ENCODE results near the gene NDUFAF8. TPM values are rescaled to one million over a fixed set of nuclear protein-coding genes. Genes with fewer than 3 reads are reported as not detected.

The NDUFAF8 gene
- polyA plus RNA-seq, 1 donor from 2014 or later = 76.4 TPM

GRCh38 chr17:81195941-81196495, 43.1 kb upstream of the NDUFAF8 start:
- no peaks in the 10 kb centered on the region for H4K20me1 ChIP-seq (ENCODE audit: insufficient read depth)
- H3K4me3 ChIP-seq (ENCODE audit: low read length) = no peak overlapping the region
- H3K36me3 ChIP-seq (ENCODE audit: insufficient read depth, low read length) = no peaks in the 10 kb centered on the region
- TF ChIP-seq EZH2 (IDR thresholded peaks at IDR 0.05; ENCODE audit: borderline replicate concordance, insufficient read depth, low read length, poor library complexity, severe bottlenecking) = no peak
- no peak for TF ChIP-seq RAD21 (conservative IDR thresholded peaks at IDR 0.05)
- no peak for TF ChIP-seq SMC3 (conservative IDR thresholded peaks at IDR 0.05; ENCODE audit: poor library complexity)
- TF ChIP-seq EP300 (conservative IDR thresholded peaks at IDR 0.05; ENCODE audit: poor library complexity, severe bottlenecking) = no peak
- no peak for TF ChIP-seq POLR2AphosphoS5 (IDR thresholded peaks at IDR 0.05)
- no peak for TF ChIP-seq MXI1 (conservative IDR thresholded peaks at IDR 0.05; ENCODE audit: poor library complexity, severe bottlenecking)
- no peak for TF ChIP-seq REST (IDR thresholded peaks at IDR 0.05; ENCODE audit: borderline replicate concordance)
- no peak for TF ChIP-seq TAF1 (IDR thresholded peaks at IDR 0.05; ENCODE audit: low read depth)
- TF ChIP-seq CTCF (IDR thresholded peaks at IDR 0.05; ENCODE audit: poor library complexity, severe bottlenecking) = no peak
- no peak overlapping the region for H3K4me2 ChIP-seq (ENCODE audit: low read length)
- no peaks in the 10 kb centered on the region for H3K79me2 ChIP-seq (replicated peaks; ENCODE audit: insufficient read depth, low read length)
- H3K27ac ChIP-seq (ENCODE audit: low read length) = no peak overlapping the region
- H2AFZ ChIP-seq (ENCODE audit: low read depth, low read length) = no peak overlapping the region
- no peak overlapping the region for H3K9ac ChIP-seq (ENCODE audit: low read length)
- H3K27me3 ChIP-seq (ENCODE audit: insufficient read depth, low read depth, low read length) = no peaks in the 10 kb centered on the region
- H3K9me3 ChIP-seq (ENCODE audit: low read length) = no peaks in the 10 kb centered on the region
- no peaks in the 10 kb centered on the region for H3K9me2 ChIP-seq (ENCODE audit: insufficient read depth, low read length)
- no peaks in the 10 kb centered on the region for H3F3A ChIP-seq (ENCODE audit: insufficient read depth, low read length, poor library complexity, severe bottlenecking)

- Histone ChIP-seq H3K36me3 (ENCODE audit: insufficient read depth, low read length) (no peaks in the 10 kb centered on the region), H3F3A (ENCODE audit: insufficient read depth, low read length, poor library complexity, severe bottlenecking) (no peaks in the 10 kb centered on the region), H3K79me2 (replicated peaks; ENCODE audit: insufficient read depth, low read length) (no peaks in the 10 kb centered on the region), H4K20me1 (ENCODE audit: insufficient read depth) (no peaks in the 10 kb centered on the region), H3K9me3 (ENCODE audit: low read length) (no peaks in the 10 kb centered on the region), H3K9ac (ENCODE audit: low read length) (no peak overlapping the region), H3K27ac (ENCODE audit: low read length) (no peak overlapping the region), H3K9me2 (ENCODE audit: insufficient read depth, low read length) (no peaks in the 10 kb centered on the region), H3K27me3 (ENCODE audit: insufficient read depth, low read depth, low read length) (no peaks in the 10 kb centered on the region), H3K4me3 (ENCODE audit: low read length) (no peak overlapping the region), H3K4me2 (ENCODE audit: low read length) (no peak overlapping the region), H2AFZ (ENCODE audit: low read depth, low read length) (no peak overlapping the region)
- no peak for TF ChIP-seq TAF1 (IDR thresholded peaks at IDR 0.05; ENCODE audit: low read depth)
- TF ChIP-seq EP300 (conservative IDR thresholded peaks at IDR 0.05; ENCODE audit: poor library complexity, severe bottlenecking) = no peak
- no peak for TF ChIP-seq REST (IDR thresholded peaks at IDR 0.05; ENCODE audit: borderline replicate concordance)
- no peak for TF ChIP-seq POLR2AphosphoS5 (IDR thresholded peaks at IDR 0.05)
- no peak for TF ChIP-seq CTCF (IDR thresholded peaks at IDR 0.05; ENCODE audit: poor library complexity, severe bottlenecking)
- TF ChIP-seq SMC3 (conservative IDR thresholded peaks at IDR 0.05; ENCODE audit: poor library complexity) = no peak
- TF ChIP-seq RAD21 (conservative IDR thresholded peaks at IDR 0.05) = no peak
- no peak for TF ChIP-seq EZH2 (IDR thresholded peaks at IDR 0.05; ENCODE audit: borderline replicate concordance, insufficient read depth, low read length, poor library complexity, severe bottlenecking)
- TF ChIP-seq MXI1 (conservative IDR thresholded peaks at IDR 0.05; ENCODE audit: poor library complexity, severe bottlenecking) = no peak
These were observed 42.4 kb upstream of the NDUFAF8 start for GRCh38 chr17:81196505-81197408.

All from neural cell (in vitro differentiated cells).